Coronary artery (tissue), 2 donors: Measurements from ENCODE around the gene TMEM167B.
A peak's percentile ranks its signal among the peaks of the same experiment; 100 is the strongest.

Experiments used
- DNase-seq: peaks from one replicate; pipeline ENCODE4 v3.0.0-alpha.2; 2017; ENCODE audit warnings: low spot score
- H3K27ac ChIP-seq, 2 donors: fragments of 200-600 bp; sonication (generic); one replicate each; pipeline ENCODE4 v1.5.1; 2016 to 2019
- H3K4me3 ChIP-seq: fragments of 200-600 bp; sonication (generic); 2 replicates; pipeline ENCODE4 v1.5.1; 2016; ENCODE audit warnings: mild to moderate bottlenecking, moderate library complexity
- CTCF ChIP-seq: fragments of 200-600 bp; sonication (generic); IDR thresholded peaks from one replicate; pipeline ENCODE4 v1.5.1; 2019; ENCODE audit warnings: antibody characterized with exemption

TMEM167B gene

GRCh38 chr1:109090196-109091077 lies at the start of gene TMEM167B:
TSS of gene TMEM167B (plus strand) at chr1:109090764. CDS start at chr1:109090873, 109 bp downstream.
- H3K27ac ChIP-seq, result peak within 1 kb of the TSS; percentile 94 to 98
- peak; percentile 95 for DNase-seq
- H3K4me3 ChIP-seq, result peak within 1 kb of the TSS; percentile 95
- TF ChIP-seq CTCF, result no peak

GRCh38 chr1:109040989-109041620 lies 49.5 kb upstream of the TMEM167B start:
- no peak for TF ChIP-seq CTCF
- DNase-seq, result no peak
- peak overlapping the region; percentile 79 to 94 for H3K27ac ChIP-seq
- peak overlapping the region; percentile 99 for H3K4me3 ChIP-seq

- no peak for TF ChIP-seq CTCF
- DNase-seq, result peak; percentile 98
- Histone ChIP-seq H3K4me3 (peak within 1 kb of the TSS; percentile 99), H3K27ac (peak within 1 kb of the TSS; percentile 79 to 94)
These were observed 48.7 kb upstream of the TMEM167B start, which contains the start of gene WDR47 for GRCh38 chr1:109041621-109042468. TSS of gene WDR47 (minus strand) at chr1:109042102. CDS start at chr1:109023512, 18,590 bp downstream.

- TF ChIP-seq CTCF, result no peak
- no peak overlapping the region for H3K27ac ChIP-seq
- no peak overlapping the region for H3K4me3 ChIP-seq
- no peak for DNase-seq
These were observed 45.0 kb upstream of the TMEM167B start for GRCh38 chr1:109045595-109045994.

- H3K27ac ChIP-seq, result no peak overlapping the region
- no peak overlapping the region for H3K4me3 ChIP-seq
- DNase-seq, result no peak
- no peak for TF ChIP-seq CTCF
These were observed 43.9 kb upstream of the TMEM167B start for GRCh38 chr1:109046671-109047070.

GRCh38 chr1:109047339-109047738 lies 43.2 kb upstream of the TMEM167B start:
- TF ChIP-seq CTCF, result no peak
- DNase-seq, result no peak
- no peak overlapping the region for H3K27ac ChIP-seq
- no peak overlapping the region for H3K4me3 ChIP-seq
